ENCODE data around the gene IRX4. TPM values are rescaled to one million over a fixed set of nuclear protein-coding genes. Genes with fewer than 3 reads are reported as not detected.

IRX4 gene
- total and polyA plus RNA-seq, 9 of the 15 experiments (the other 6 are each of a cell fraction or from before 2014, with no cell fraction given) = not detected

GRCh38 chr5:1892685-1893445 lies 10.1 kb upstream of the IRX4 start:
- no peak overlapping the region for H3K4me3 ChIP-seq
- H4K20me1 ChIP-seq (replicated peaks; ENCODE audit: control insufficient read depth, insufficient read depth, low read length) = peaks cover 17% of the 10 kb centered on the region; the same call in 1 of the 2 replicates
- ChIA-PET POLR2A (no interaction called here), CTCF (ENCODE audit: low intra/inter-chr PET ratio) (no interaction called here)
- DNase-seq (ENCODE audit: extremely low read depth in 1 of 4, low spot score in 3 of 4) (no peak), FAIRE-seq (no peak), ATAC-seq (peak; percentile 51)
- intact Hi-C loops (cut with micrococcal nuclease) (no loop called here), in situ Hi-C loops (cut with MboI) (no loop called here)
- no peaks in the 10 kb centered on the region for H3K9me1 ChIP-seq (ENCODE audit: control insufficient read depth, insufficient read depth, low read length)
- peaks cover 48 to 84% of the 10 kb centered on the region in 2 experiments for H3K27me3 ChIP-seq (ENCODE audit: control insufficient read depth in 2 of 2, insufficient read depth in 2 of 2, low read length in 2 of 2)
- peaks cover 0 to 4% of the 10 kb centered on the region in 2 experiments; a peak in 2 of 5 replicates for H3K4me1 ChIP-seq (replicated peaks in 1 of 2; ENCODE audit: control insufficient read depth in 2 of 2, insufficient read depth in 2 of 2, low read length in 2 of 2)
- no peak overlapping the region for H3K9ac ChIP-seq (ENCODE audit: insufficient read depth in 1 of 2, low read depth in 2 of 2, low read length in 2 of 2)
- no TSS peak for BruUV-seq (replicated peaks)
- H3K9me3 ChIP-seq (replicated peaks; ENCODE audit: control insufficient read depth, insufficient read depth, low read depth, low read length) = no peaks in the 10 kb centered on the region
- TF ChIP-seq, protein P1, sequence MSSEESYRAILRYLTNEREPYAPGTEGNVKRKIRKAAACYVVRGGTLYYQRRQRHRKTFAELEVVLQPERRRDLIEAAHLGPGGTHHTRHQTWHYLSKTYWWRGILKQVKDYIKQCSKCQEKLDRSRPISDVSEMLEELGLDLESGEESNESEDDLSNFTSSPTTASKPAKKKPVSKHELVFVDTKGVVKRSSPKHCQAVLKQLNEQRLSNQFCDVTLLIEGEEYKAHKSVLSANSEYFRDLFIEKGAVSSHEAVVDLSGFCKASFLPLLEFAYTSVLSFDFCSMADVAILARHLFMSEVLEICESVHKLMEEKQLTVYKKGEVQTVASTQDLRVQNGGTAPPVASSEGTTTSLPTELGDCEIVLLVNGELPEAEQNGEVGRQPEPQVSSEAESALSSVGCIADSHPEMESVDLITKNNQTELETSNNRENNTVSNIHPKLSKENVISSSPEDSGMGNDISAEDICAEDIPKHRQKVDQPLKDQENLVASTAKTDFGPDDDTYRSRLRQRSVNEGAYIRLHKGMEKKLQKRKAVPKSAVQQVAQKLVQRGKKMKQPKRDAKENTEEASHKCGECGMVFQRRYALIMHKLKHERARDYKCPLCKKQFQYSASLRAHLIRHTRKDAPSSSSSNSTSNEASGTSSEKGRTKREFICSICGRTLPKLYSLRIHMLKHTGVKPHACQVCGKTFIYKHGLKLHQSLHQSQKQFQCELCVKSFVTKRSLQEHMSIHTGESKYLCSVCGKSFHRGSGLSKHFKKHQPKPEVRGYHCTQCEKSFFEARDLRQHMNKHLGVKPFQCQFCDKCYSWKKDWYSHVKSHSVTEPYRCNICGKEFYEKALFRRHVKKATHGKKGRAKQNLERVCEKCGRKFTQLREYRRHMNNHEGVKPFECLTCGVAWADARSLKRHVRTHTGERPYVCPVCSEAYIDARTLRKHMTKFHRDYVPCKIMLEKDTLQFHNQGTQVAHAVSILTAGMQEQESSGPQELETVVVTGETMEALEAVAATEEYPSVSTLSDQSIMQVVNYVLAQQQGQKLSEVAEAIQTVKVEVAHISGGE (CRISPR knock-in tag; IDR thresholded peaks at IDR 0.05) = no peak
- TF ChIP-seq, protein P2, sequence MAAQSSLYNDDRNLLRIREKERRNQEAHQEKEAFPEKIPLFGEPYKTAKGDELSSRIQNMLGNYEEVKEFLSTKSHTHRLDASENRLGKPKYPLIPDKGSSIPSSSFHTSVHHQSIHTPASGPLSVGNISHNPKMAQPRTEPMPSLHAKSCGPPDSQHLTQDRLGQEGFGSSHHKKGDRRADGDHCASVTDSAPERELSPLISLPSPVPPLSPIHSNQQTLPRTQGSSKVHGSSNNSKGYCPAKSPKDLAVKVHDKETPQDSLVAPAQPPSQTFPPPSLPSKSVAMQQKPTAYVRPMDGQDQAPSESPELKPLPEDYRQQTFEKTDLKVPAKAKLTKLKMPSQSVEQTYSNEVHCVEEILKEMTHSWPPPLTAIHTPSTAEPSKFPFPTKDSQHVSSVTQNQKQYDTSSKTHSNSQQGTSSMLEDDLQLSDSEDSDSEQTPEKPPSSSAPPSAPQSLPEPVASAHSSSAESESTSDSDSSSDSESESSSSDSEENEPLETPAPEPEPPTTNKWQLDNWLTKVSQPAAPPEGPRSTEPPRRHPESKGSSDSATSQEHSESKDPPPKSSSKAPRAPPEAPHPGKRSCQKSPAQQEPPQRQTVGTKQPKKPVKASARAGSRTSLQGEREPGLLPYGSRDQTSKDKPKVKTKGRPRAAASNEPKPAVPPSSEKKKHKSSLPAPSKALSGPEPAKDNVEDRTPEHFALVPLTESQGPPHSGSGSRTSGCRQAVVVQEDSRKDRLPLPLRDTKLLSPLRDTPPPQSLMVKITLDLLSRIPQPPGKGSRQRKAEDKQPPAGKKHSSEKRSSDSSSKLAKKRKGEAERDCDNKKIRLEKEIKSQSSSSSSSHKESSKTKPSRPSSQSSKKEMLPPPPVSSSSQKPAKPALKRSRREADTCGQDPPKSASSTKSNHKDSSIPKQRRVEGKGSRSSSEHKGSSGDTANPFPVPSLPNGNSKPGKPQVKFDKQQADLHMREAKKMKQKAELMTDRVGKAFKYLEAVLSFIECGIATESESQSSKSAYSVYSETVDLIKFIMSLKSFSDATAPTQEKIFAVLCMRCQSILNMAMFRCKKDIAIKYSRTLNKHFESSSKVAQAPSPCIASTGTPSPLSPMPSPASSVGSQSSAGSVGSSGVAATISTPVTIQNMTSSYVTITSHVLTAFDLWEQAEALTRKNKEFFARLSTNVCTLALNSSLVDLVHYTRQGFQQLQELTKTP (IDR thresholded peaks at IDR 0.05; ENCODE audit: low read depth in 1 of 2, partially characterized antibody in 2 of 2) = peak in 1 of 2 experiments; percentile 62
- 0 out of 2 replicates have a peak, but pooled peaks have one; percentile 47 for TF ChIP-seq ZBTB17 (CRISPR knock-in tag; IDR thresholded peaks at IDR 0.05)
- WGBS (ENCODE audit: insufficient coverage, low coverage, missing lambda C conversion rate) = under 1% methylated on average over 22 of the region's 22 CpGs
- no peaks in the 10 kb centered on the region for H3K36me3 ChIP-seq (ENCODE audit: control insufficient read depth, insufficient read depth, low read length)
- no peak overlapping the region for H2AFZ ChIP-seq (ENCODE audit: low read depth, low read length)
- H3K4me2 ChIP-seq (ENCODE audit: insufficient read depth, low read length) = peak overlapping the region; percentile 37; the same call in 1 of the 2 replicates
- H3K27ac ChIP-seq (ENCODE audit: extremely low read depth, low read depth, low read length) = no peak overlapping the region
- H3K79me2 ChIP-seq (ENCODE audit: control insufficient read depth, insufficient read depth, low read length) = no peaks in the 10 kb centered on the region

Data from K562 (cell line).